Germinal center (tissue), 1 donor: ENCODE data around the gene GAST.

Experiments
- DNase-seq: peaks from one replicate; pipeline ENCODE4 v3.0.0; 2012; ENCODE audit warnings: mixed read lengths, low spot score

GAST gene

DNA sequence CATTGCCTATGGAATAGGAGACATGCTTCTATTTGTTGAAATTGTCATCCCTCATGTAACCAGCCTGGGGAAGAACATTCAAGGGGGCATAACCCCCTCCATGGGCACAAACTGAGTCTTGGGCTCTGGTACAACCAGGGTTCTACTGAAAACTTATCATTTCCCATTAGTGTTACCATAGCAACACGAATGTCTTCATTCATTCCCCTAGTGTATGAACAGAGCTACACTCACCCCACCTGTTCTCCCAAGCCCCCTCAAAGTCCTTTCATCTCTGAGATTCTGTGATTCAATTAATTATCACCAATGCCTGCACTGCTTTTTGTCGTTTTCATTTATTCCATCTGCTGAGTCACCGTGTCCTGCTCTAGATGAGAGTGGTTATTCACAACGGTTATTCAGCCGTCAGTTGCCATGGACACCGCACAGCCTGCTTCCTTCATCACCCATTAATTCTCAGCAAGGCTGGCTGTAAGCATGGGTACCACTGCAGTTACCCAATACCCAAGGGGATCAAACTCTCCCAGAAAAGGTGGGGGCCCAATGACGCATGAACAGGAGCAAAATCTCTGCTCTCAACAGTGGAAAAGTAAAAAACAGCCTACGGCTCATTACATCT is 1.6 kb upstream of the GAST start:
- no peak for DNase-seq

DNA sequence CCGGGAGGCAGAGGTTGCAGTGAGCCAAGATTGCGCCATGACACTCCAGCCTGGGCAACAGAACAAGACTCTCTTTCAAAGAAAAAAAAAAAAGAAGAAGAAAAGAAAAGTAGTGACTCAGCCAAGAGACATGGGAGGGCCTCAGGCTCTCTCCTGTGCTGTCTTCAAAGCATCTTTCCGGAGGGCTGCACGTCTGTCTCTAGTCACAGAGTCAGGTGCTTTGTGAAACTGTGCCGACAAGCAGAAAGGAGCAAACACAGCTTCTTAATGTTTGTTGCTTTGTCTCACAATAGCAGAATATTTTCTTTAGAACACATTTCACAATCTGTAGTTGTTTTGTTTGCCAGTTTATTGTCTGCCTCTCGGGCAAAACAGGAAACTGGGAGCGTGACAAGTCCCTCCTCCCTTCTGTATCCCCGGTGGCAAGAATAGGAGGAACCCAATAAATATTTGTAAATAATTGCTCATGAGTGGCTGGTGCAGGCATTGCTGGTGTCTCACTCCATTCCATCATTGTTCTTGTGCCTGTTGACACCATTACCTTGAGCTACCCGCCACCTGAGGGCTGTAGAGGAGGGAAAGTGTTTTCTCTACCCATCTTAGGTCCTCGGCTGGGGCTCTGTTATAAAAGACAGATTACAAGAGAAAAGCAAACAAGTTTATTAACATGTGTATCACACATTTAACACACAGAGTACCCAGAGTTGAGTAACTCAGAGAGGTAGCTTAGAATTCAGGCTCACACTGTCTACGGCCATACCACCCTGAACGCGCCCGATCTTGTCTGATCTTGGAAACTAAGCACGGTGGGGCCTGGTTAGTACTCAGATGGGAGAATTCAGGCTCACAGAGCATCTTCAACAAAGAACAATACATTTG is 5.5 kb downstream of the GAST start:
- no peak for DNase-seq

DNA sequence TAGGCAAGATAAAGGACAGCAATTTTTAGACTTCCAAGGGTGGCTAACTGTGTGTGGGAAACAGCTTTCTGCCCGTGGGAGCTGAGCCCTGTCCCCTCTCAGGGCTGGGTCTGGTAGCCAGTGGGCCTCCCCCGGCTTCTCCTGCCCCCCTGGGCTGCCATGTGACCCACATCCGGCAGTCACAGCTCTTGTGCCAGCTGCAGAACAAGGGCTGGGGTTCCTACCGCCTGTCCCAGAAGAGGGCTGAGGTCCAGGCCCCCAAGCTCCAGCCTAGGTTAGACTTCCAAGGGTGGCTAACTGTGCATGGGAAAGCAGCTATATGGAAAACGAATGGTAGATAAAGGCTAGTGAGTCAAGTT is 6.1 kb downstream of the GAST start:
- no peak for DNase-seq

DNA sequence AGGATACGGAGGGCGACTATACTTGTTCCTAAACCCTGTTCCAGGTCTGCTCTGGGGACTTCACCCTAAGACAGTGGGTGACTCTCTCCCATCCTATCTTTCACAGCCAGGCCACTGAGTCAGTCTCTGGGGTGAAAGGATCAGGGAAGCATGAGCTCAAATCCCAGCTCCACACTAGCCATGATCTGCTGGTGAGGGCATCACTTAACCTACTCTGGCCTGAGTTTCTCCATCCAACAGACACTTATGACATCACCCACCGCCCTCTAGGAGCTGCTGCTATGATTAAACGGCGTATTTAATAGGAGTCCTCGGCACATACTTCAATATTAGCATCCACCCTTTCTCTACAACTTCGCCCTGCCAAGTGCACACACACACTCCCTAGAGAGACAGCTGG is 10.1 kb downstream of the GAST start:
- no peak for DNase-seq

DNA sequence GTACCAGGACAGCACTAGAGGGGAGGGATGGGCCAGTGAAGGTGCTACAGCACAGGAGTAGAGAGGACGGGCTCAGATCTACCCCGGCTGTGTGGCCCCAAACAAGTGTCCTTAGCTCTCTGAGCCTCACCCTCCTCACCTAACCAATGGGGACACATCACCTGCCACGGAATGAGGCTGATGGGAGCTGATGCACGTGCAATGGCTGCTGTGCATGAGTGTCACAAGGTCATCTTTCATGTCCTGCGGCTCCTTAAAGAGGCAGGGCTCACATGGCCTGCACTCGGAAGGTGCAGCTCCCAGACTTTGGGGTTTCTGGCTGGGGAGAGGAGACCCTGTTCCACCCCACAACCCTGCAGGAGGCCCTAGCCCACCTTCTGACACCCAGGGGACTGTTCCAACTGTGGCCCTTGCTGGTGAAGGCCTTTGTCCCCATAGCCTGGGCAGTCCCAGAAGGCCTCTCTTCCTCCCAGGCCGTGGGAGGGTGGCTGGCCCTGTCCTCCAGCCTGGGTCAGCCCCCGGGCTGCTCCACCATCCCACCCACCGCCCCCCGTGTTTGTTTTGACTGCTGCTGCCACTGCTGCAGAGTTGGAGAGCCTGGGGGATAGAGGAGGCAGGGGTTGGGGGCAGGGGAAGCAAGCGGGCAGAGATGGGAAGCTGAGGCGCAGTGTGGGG is 11.8 kb downstream of the GAST start:
- no peak for DNase-seq

DNA sequence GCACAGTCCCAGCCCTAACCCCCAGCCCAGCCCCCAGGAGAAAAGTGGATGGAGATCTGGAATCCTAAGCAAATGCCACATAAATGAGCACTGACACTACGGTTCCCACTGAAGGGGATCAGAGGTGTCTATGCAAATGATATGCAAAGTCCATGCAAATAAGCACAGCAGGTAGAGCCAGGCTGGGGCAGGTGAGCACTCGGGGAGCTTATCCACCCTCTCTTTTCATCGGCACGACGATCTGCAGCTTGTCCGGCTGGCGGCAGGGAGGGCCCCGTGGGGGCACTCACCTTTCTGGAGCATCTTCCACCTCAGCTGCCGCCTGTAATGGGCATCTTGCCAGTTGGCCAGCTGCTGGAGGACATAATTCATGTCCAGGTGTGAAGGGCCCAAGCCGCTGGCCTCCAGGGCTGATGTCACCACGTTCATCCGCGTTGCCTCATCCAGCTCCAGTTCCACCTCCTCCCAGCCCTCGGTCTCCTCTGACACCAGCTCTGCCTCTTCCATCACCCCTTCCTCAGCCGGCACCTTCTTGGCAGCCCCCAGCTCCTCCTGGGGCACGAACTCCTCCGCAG is 12.4 kb downstream of the GAST start:
- DNase-seq = no peak

DNA sequence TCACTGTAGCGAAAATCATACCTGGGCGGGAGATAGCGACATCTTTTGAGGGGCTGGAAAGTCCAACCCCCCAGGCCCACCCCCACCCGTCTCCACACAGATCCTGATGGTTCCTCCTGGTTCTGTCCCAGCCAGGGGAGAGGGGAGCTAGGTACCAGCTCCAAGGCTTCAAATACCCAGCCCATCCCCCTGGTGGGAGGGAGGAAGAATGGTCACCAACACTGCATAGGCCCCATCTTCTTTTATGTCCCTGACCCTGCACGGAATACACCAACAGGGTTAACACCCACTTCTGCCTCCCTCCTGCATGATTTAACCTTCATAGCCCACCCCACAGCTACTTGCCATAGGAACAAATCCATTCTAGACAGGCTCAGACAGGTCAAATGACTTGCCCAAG is 13.0 kb downstream of the GAST start:
- no peak for DNase-seq

DNA sequence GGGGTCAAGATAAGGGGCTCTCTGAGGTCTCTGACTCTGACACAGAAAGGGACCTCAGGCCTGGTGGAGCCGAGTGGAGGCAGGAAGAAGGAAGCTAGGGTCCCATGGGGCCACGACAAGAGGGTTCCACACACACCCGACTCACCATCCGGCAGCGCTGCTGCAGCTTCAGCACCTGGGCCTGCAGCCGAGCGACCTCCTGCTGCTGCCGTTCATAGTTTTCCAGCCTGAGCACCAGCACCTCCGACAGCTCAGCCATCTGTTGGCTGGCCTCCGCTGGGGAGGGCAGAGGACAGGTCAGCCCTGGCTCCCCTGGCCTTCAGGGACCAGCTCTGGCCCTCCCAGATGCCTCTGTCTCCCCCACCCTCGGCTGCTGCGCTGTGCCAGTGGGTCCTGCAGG is 15.9 kb downstream of the GAST start:
- DNase-seq = no peak

DNA sequence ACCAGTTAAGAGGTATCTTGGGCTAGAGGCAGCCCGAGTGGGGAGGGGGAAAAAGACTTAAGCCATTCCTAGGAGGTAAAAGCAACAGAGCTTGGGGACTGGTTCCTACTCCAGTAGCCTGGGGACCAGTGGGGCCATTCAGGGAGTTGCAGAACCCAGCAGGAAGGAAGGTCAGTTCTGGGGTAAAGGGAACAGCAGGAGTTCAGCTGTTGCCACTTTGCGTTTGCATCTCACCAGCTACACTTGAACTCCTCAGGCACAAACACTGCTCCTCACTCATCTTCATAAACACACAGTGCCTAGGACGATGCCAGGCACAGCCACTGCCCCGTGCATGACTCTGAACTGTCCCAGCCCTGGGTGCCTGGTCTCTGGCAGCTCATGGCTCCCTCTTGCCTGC is 18.3 kb downstream of the GAST start:
- no peak for DNase-seq

DNA sequence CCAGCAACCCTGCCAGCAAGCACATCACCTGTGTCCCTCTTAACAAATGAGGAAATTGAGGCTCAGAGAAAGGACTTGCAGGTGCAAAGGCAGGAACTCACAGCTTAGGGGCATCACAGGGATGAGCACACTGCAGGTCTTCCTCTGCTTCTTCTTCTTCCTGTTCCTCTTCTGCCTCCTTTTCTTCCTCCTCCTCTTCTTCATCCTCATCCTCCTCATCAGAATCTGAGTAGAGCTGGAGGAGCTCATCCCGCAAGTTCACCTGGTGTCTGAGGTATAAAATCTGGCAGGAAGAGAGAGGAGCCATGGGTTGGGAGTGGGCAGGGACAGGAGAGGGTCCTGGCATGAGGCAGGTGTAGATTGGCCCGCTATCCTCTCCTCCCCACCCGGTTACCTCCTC is 19.7 kb downstream of the GAST start:
- DNase-seq = no peak

DNA sequence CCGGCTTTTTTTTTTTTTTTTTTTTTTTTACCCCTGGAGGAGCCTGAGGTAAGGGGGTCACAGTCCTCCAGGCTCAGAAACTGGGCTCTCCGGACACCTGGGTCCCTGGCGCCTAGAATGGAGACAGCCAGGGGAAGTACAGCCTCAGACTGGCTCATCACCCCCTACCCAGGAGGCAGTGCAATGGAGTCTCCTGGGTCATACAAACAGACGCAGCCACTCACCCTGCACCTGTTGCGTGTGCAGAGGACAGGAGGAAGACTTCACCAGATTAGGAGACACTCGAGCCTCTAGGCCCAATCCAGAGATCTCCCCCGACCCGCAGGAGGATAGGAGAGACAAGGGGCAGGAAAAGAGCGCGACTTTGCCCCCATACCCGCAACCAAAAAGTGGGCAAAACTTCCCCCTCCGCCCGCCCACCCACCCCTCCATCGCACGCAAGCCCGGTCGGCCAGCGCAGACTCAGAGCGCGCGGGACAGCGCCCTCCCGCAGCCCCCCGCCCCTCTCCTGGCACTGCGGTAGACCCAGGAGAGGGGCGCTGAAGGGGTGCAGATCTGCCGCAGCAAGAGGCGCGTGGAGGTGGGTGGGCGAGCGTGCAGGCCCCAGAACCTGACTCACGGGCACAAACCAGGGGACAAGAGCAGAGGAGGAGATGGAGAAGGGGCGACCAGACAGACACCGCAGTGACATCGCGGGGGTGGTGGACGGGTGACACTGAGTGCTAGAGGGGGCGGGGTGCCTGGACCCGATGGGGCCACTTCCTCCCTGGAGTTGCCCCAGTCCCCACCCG is 21.4 kb downstream of the GAST start:
- no peak for DNase-seq

DNA sequence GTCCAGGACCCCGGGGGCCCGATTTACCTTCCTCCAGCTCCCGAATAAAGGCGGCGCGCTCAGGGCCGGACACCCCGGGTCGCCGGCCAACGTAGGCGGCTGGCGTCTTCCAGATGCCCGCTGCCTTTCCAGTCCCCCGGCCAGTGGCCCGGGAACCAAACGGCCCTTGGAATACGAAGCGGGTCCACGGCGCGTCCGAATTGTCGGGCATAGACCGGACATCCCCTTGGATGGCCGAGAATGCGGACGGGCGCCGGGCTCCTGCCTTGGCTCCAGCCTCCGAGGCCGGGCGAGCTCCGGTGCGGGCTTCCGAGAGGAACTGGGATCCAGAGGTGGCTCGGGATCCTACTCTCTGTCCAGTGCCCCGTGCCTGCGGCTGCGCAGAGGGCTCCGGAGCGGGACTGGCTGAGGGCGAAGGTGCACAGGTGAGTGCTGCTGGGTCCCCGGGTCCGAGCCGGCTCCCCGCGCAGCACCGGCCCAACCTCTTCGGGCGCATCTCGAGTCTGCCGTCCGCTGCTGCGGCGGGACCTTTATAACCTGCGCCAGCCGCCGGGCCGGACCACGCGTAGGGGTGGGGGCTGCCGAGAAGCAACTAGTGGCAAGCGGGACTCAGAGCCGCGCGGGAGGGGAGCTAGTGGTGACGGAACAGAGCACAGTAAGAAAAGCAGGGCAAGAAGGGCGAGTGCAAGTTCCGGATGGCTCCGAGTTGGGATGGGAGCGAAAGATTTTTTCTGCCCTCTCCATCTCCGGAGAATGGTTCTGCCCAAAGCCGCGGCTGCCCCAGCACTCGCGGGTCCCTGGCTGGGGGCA is 22.2 kb downstream of the GAST start, which contains the start of gene HAP1:
Gene HAP1, minus strand, starts transcription at position 505 of the 810 bp plus-strand sequence. Its CDS starts 9 bp downstream, at position 496.
- peak; percentile 36 for DNase-seq

DNA sequence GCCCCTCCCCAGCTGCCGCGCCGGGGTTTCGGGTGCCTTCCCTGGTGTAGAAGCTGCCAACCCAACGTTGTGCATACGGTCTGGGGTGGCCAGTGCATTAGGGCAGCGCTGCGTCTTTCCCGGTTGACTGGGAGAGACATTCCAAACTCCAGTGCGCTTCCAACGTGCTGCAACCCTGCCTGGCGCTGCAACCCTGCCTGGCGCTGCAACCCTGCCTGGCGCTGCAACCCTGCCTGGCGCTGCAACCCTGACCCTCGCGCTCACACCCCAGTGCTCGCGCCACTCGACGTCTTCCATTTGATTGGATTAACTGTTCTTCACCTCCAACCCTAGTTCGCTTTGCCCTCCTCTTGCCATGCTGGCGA is 22.8 kb downstream of the GAST start:
- DNase-seq = no peak

DNA sequence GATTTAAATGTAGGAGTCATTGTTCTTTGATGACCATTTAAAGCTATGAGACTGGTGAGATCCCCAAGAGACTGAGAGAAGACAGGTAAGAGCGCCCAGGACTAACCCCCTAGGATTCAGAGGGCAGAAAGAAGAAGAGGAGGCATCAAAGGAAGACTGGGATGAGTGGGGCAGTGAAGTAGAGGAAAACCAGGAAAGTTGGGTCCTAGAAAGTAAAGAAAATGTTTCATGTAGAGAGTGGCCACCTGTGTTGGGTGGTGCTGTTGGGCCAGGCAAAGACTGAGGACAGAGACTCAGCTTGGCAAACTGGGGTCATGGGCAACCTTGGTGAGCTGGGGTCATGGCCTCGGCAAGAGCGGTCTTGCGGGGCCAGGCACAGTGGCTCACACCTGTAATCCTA is 23.6 kb downstream of the GAST start:
- DNase-seq = no peak

DNA sequence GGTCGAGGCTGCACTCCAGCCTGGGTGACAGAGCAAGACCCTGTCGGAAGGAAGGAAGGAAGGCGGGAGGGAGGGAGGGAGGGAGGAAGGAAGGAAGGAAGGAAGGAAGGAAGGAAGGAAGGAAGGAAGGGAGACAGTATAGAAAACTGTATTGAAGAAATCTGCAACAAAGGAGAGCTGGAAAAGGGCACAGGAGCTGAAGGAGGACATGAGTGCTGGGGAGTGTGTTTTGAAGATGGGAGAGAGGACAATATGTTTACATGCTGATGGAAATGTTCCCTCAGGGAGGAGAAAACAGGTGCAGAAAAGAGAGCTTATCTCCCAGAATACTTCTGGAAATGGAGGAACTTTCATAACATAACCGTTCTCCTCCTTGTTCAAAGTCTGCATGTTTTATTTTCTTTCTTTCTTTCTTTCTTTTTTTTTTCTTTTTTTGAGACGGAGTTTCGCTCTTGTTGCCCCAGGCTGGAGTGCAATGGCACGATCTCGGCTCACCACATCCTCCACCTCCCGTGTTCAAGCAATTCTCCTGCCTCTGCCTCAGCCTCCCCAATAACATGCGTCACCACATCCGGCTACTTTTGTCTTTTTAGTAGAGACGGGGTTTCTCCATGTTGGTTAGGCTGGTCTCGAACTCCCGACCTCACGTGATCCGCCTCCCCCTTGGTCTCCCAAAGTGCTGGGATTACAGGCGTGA is 25.0 kb downstream of the GAST start:
- no peak for DNase-seq

DNA sequence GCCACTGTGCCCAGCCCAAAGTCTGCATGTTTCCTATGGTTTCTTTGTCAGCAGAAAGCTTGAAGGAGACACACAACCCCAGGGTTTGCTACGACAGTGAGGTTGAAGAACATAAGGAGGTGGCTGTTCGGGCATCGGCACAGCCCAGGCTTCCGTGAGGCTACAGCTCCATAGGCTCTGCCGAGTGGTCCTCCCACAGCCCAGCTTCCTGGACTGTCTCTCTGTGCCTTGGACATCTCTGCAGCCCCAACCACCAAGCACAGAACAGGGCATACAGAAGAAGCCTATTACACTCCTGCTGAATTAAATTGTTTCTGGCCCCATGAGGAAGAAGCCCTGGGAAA is 25.5 kb downstream of the GAST start:
- no peak for DNase-seq

DNA sequence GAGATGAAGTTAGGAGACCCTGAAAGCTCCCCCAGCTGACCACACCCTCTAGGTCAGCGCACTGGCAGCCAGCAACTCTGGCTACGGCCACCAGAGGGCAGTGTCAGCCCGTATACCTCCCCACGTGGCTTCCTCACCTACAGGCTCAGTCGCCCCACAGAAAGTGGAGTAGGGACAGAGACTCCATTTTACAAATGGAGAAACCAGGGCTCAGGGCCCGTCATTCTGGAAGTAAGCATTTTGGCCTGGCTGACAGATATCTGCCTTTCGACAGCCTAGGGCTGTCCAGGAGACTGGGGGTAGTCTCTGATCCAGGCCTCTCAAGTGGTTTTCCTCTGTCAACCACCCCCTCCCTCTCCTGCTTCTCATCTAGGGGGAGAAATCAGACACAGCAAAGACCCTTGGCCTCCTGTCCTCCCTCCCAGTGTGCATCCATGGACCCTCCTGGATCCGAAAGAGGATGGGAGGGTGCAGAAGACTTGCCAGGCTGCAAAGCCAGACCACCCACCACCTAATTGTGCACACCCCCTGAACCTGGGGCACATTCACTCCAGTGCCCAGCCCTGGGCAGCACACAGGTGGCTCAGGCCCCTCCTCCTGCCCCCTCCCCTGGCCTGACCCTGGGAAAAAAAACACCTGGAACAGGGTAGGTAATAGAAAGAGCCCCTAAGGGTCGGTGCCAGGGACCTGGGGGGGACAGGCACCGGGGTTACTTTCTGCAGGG is 26.1 kb downstream of the GAST start:
- DNase-seq = peak; percentile 87

DNA sequence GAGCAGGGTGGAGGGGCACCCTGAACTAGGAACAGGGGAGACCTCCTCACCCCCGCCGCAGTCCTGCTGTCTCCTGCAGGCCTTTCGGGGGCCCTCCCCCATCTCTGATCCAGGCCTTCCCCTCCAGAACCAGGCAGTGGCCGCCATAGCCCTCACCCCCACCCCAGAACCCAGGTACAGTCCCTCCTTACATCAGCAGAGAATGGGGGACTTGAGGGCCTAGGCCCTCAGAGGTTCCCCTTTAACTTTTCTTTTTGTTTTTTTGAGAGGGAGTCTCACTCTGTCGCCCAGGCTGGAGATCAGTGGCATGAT is 26.6 kb downstream of the GAST start:
- DNase-seq = no peak

DNA sequence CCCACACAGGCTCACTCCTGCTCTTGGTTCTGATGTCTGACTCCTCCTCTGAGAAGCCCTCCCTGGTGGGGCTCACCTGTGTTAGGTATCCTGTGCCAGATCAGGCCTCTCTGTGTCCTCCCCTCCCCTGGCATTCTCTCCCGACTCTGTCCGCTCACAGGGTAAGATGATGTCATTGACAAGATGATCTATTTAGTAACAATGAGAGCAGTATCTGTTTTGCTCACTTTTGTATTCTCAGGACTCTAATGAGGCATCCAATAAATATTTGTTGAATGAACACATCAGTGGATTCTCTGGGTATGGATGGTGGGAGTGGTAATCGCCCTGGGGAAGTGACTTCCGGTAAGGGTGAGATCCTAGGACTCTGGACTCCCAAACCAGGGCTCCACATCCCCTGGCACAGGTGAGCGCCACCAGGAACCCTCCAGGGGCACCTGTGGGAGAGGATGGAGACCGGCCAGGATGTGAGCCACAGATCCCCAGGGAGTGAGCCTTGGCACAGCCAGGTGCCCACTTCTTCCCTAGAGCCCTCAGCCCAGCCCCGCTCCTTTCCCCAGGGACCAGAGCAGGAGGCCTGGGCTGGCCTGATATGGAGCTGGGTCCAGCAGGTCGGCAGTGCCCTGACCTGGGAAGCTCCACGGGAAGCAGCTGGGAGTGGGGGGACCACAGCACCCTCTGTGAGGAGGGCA is 27.7 kb downstream of the GAST start:
- DNase-seq = no peak

DNA sequence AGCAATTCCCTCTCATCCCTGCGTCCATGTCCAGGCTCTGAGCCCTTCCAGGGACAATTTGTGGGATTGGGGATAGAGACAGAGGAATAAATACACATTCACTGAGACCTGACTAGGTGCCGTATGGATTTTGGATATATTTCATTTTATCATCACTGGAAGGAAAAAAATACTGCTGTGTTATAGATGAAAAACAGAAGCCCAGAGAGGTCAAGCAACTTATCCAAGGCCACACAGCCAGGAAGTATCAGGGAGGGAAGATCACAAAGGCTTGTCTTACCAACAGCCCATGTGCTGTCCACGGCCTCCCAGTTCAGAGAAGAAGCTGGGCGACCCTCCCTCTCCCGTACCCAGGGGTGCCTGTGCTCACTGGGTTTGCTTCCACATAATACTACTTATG is 28.4 kb downstream of the GAST start:
- no peak for DNase-seq
